HG03432 (cell line): Measurements from ENCODE around the gene EXOG.
"Not testable (repeated sequence)": the region's sequence is repeated elsewhere in the genome, so short reads cannot be mapped to it uniquely, and the experiment has no call there.

ENCODE experiments used
- ATAC-seq: cut with Tn5 transposase; IDR thresholded peaks from one replicate; pipeline ENCODE4 v1.9.1; 2021; ENCODE audit warnings: mild to moderate bottlenecking, moderate library complexity; ENCODE audit not compliant: unreplicated experiment

The EXOG gene

DNA sequence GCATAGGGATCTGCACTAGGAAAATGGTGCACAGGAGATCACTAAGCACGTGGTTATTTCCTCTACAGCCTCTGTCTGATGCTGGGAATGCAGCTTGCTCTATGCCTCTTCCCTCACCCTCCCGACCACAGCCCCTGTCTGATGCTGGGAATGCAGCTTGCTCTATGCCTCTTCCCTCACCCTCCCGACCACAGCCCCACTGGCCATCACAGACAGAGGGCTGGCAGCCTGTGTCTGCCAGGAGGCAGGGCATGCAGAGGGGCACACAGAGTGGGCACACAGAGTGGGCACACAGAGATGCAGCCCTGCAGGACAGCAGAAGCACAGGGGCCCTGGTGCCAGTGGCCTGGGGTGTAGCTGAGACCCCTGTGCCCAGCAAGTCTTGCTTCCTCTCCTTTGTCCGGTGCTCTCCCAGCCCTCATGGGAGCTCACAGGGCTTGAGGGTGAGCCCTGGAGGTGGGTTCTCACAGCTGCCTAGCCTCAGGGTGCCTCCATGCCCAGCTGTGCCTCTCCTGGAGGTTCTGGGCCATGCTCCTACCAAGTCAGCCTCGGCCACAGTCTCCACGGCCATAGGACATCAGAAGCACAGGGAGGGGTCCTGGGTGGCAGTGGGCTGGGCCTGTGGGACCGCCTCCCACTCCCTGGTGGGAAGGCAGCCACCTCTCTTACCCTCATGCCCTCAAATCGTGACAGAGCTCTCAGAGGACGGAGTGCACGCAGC is 65.8 kb downstream of the EXOG start:
- no peak for ATAC-seq

- no peak for ATAC-seq
These were observed 66.4 kb downstream of the EXOG start for GRCh38 chr3:38562467-38562925.

DNA sequence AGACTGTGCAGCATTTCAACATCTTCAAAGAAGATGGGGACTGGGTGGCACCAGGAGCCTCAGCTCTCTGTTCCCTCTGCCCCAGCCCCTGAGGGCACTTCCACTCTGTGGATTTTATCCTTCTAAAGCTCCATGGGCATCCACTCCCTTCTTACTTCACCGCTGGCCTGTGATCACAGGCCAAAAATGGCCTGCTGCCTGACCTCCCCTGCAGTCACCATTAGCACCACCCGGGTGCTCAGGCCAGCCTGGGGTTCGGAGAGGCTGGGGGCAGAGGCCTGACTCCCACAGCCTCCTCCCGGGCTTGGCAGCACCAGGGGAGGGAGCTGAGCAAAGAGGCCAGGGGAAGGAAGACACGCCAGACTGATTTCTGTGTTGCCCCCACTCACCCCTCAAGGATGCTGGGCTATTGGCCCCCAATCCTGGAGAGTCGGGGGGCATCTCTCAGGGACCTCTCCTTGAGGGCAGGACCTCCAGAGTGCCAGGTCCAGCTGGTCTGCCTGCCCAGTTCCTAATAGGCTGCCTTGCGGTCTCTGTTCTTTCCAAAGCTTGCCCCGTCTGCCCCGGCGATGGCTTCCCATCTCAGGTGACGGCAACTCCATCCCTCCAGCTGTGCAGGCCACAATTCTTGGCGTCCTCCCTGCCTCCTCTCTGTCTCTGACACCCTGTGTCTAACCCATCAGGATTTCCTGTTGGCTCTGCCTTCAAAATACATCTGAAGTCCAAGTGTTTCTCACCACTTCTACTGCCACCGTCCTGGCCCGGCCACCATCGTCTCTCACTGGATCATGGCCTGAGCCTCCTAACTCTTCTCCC is 67.1 kb downstream of the EXOG start:
- no peak for ATAC-seq

- ATAC-seq = no peak
These were observed 67.7 kb downstream of the EXOG start for GRCh38 chr3:38563886-38564270.

DNA sequence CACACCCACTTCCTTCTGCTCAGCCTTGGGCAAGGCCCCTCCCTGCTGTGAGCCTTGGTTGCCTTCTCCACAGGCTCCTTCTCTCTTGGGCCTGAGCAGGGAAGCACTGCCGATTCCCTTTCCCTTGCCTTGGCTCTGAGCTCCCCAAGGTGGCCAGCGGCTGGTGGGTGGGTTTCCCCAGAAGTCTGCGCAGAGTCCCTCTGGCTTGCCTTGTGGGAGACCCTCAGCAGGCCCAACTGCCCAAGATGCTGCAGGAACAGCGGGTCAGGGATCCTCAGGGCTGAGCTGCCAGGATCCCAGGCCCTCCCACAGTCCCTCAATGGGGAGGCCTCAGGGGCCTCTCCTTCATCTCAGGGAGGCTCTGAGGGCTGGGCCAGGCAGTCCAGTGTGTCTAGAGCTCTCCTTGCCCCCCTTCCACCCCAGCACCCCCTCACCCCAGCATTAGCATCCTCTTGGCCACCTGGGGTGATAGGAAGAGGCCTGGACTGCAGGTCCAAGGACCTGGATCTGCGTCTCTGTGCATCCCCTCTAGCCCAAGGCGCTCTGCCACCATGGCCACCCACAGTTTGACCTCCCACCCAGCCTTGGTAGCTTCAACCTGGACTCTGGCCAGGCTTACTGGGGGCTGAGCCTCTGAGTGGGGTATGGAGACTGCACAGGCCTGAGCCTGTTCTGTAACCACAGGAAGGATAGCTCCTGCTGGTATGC is 68.6 kb downstream of the EXOG start:
- ATAC-seq = no peak

GRCh38 chr3:38565339-38566214 is 69.4 kb downstream of the EXOG start:
- no peak for ATAC-seq

GRCh38 chr3:38566215-38566528 is 70.0 kb downstream of the EXOG start:
- ATAC-seq = no peak

GRCh38 chr3:38566794-38567193 is 70.7 kb downstream of the EXOG start:
- ATAC-seq = not testable (repeated sequence)

- no peak for ATAC-seq
These were observed 71.4 kb downstream of the EXOG start for GRCh38 chr3:38567498-38567897.

GRCh38 chr3:38573111-38573510 is 77.0 kb downstream of the EXOG start:
- no peak for ATAC-seq

GRCh38 chr3:38573556-38573955 is 77.4 kb downstream of the EXOG start:
- ATAC-seq = no peak

- no peak for ATAC-seq
These were observed 78.5 kb downstream of the EXOG start for GRCh38 chr3:38574411-38575278.

- no peak for ATAC-seq
These were observed 79.2 kb downstream of the EXOG start for GRCh38 chr3:38575279-38575843.
